IMR-90 (cell line): ENCODE results near the gene CDC73. TPM values are rescaled to one million over a fixed set of nuclear protein-coding genes. Genes with fewer than 3 reads are reported as not detected.

Experiments
- ATAC-seq: fragments of 200-7000 bp; cut with Tn5 transposase; 2 replicates; pipeline ENCODE4 v1.9.1; 2020; ENCODE audit warnings: low read depth, mild to moderate bottlenecking, moderate library complexity
- BruUV-seq: library from RNA; stranded (reverse); fragments of 400-500 nt; replicated peaks from 2 replicates; lab custom pipeline; 2021; lab: Mats Ljungman, UMichigan
- CTCF ChIA-PET: fragments of 300-600 bp; formaldehyde crosslinking; extraction: SDS; loops from one replicate; lab custom pipeline; 2021; ENCODE audit warnings: antibody characterized with exemption; lab: Yijun Ruan, JAX
- POLR2A ChIA-PET: fragments of 300-600 bp; sonication (Branson Sonifier 250); formaldehyde crosslinking; loops from one replicate; lab custom pipeline; 2022; ENCODE audit warnings: antibody characterized with exemption; ENCODE audit not compliant: unreplicated experiment; lab: Charles Lee
- DNase-seq: peaks from one replicate; pipeline ENCODE4 v3.0.0; 2013
- H2AFZ ChIP-seq: replicated peaks from 2 replicates; pipeline ENCODE3; 2013; ENCODE audit warnings: low read length, mild to moderate bottlenecking; ENCODE audit not compliant: poor library complexity
- H2AK5ac ChIP-seq: 2 replicates; pipeline ENCODE4 v1.6.1; 2013; ENCODE audit warnings: low read depth, low read length, inconsistent platforms
- H2AK9ac ChIP-seq: replicated peaks from 2 replicates; pipeline ENCODE3; 2013; ENCODE audit warnings: mild to moderate bottlenecking, low read depth, low read length, moderate library complexity; ENCODE audit not compliant: poor library complexity
- H2BK120ac ChIP-seq: 2 replicates; pipeline ENCODE4 v1.6.1; 2013; ENCODE audit warnings: low read depth, low read length, inconsistent platforms
- H2BK15ac ChIP-seq: 3 replicates; pipeline ENCODE4 v1.6.1; 2013; ENCODE audit warnings: low read depth, low read length, inconsistent platforms
- H2BK20ac ChIP-seq: 2 replicates; pipeline ENCODE4 v1.6.1; 2013; ENCODE audit warnings: low read depth, mild to moderate bottlenecking, inconsistent platforms, low read length, moderate library complexity
- H2BK5ac ChIP-seq: 2 replicates; pipeline ENCODE4 v1.6.1; 2013; ENCODE audit warnings: mild to moderate bottlenecking, low read depth, low read length, inconsistent platforms; ENCODE audit not compliant: poor library complexity, severe bottlenecking
- H3K14ac ChIP-seq: replicated peaks from 2 replicates; pipeline ENCODE4 v1.6.1; 2013; ENCODE audit warnings: low read depth, low read length, inconsistent platforms
- H3K18ac ChIP-seq: 2 replicates; pipeline ENCODE4 v1.6.1; 2013; ENCODE audit warnings: low read depth, low read length, control low read depth
- H3K23ac ChIP-seq: 2 replicates; pipeline ENCODE4 v1.6.1; 2013; ENCODE audit warnings: low read depth, low read length, inconsistent platforms
- H3K27ac ChIP-seq: 2 replicates; pipeline ENCODE4 v1.5.1; 2013; ENCODE audit warnings: mild to moderate bottlenecking, control low read depth, low read length; ENCODE audit not compliant: insufficient read depth
- H3K27me3 ChIP-seq: 2 replicates; pipeline ENCODE4 v1.6.1; 2013; ENCODE audit warnings: low read length; ENCODE audit not compliant: control insufficient read depth, insufficient read depth
- H3K36me3 ChIP-seq: 2 replicates; pipeline ENCODE4 v1.6.1; 2013; ENCODE audit warnings: low read length, mixed read lengths; ENCODE audit not compliant: control insufficient read depth, insufficient read depth
- H3K4ac ChIP-seq: 2 replicates; pipeline ENCODE4 v1.6.1; 2013; ENCODE audit warnings: low read depth, low read length, inconsistent platforms
- H3K4me1 ChIP-seq: 2 replicates; pipeline ENCODE4 v1.6.1; 2013; ENCODE audit warnings: low read length, mixed read lengths; ENCODE audit not compliant: control insufficient read depth, insufficient read depth
- H3K4me2 ChIP-seq: 2 replicates; pipeline ENCODE4 v1.6.1; 2013; ENCODE audit warnings: low read depth, mild to moderate bottlenecking, control low read depth, low read length, moderate library complexity
- H3K4me3 ChIP-seq: 2 replicates; pipeline ENCODE4 v1.5.1; 2013; ENCODE audit warnings: low read depth, mild to moderate bottlenecking, control low read depth, low read length, moderate library complexity; ENCODE audit not compliant: insufficient read depth
- H3K56ac ChIP-seq: 2 replicates; pipeline ENCODE4 v1.6.1; 2013; ENCODE audit warnings: low read length, inconsistent platforms; ENCODE audit not compliant: insufficient read depth; ENCODE audit errors: extremely low read depth
- H3K79me1 ChIP-seq, 2 experiments: 2 replicates each; pipeline ENCODE4 v1.6.1; 2013; ENCODE audit warnings: low read length in 2 of 2, inconsistent platforms in 1 of 2, low read depth in 1 of 2
- H3K9ac ChIP-seq: 2 replicates; pipeline ENCODE4 v1.6.1; 2013; ENCODE audit warnings: low read depth, low read length, control low read depth
- H3K9me1 ChIP-seq: 2 replicates; pipeline ENCODE4 v1.6.1; 2013; ENCODE audit warnings: low read length, inconsistent platforms; ENCODE audit not compliant: insufficient read depth
- H3K9me3 ChIP-seq: 2 replicates; pipeline ENCODE4 v1.6.1; 2013; ENCODE audit warnings: low read length; ENCODE audit not compliant: control insufficient read depth, insufficient read depth
- H4K20me1 ChIP-seq: 2 replicates; pipeline ENCODE4 v1.6.1; 2013; ENCODE audit warnings: low read length, inconsistent platforms; ENCODE audit not compliant: insufficient read depth
- H4K5ac ChIP-seq: 2 replicates; pipeline ENCODE4 v1.6.1; 2013; ENCODE audit warnings: mild to moderate bottlenecking, low read depth, low read length, control low read depth
- H4K8ac ChIP-seq, 2 experiments: 2 replicates each; pipeline ENCODE4 v1.6.1; 2013; ENCODE audit warnings: low read depth in 2 of 2, low read length in 2 of 2, control low read depth in 1 of 2, inconsistent platforms in 1 of 2
- H4K91ac ChIP-seq: 2 replicates; pipeline ENCODE4 v1.6.1; 2013; ENCODE audit warnings: low read depth, low read length, inconsistent platforms; ENCODE audit not compliant: insufficient read depth
- BHLHE40 ChIP-seq: fragments of 150-350 bp; IDR thresholded peaks from 2 replicates; pipeline ENCODE4 v1.6.1; 2016; ENCODE audit warnings: mild to moderate bottlenecking, low read depth, low read length
- CEBPB ChIP-seq: IDR thresholded peaks from 2 replicates; pipeline ENCODE4 v1.6.1; 2012; ENCODE audit warnings: low read depth, low read length, improper control_type of control experiment
- CHD1 ChIP-seq: IDR thresholded peaks from 2 replicates; pipeline ENCODE4 v1.6.1; 2012; ENCODE audit warnings: low read depth, low read length, improper control_type of control experiment
- FOS ChIP-seq: fragments of 150-350 bp; IDR thresholded peaks from 2 replicates; pipeline ENCODE4 v1.6.1; 2016; ENCODE audit warnings: low read depth, low read length
- MAFK ChIP-seq: IDR thresholded peaks from 2 replicates; pipeline ENCODE4 v1.6.1; 2012; ENCODE audit warnings: low read depth, low read length, improper control_type of control experiment
- MAZ ChIP-seq: IDR thresholded peaks from 2 replicates; pipeline ENCODE4 v1.6.1; 2012; ENCODE audit warnings: low read depth, mild to moderate bottlenecking, low read length, improper control_type of control experiment, moderate library complexity, borderline replicate concordance
- MXI1 ChIP-seq: IDR thresholded peaks from 2 replicates; pipeline ENCODE4 v1.6.1; 2012; ENCODE audit warnings: low read depth, mild to moderate bottlenecking, low read length, moderate library complexity, borderline replicate concordance
- NFE2L2 ChIP-seq: fragments of 150-350 bp; IDR thresholded peaks from 2 replicates; pipeline ENCODE4 v1.6.1; 2016; ENCODE audit warnings: low read depth, mild to moderate bottlenecking, low read length
- RAD21 ChIP-seq: IDR thresholded peaks from 2 replicates; pipeline ENCODE4 v1.6.1; 2012; ENCODE audit warnings: low read length, improper control_type of control experiment
- RCOR1 ChIP-seq: IDR thresholded peaks from 2 replicates; pipeline ENCODE4 v1.6.1; 2012; ENCODE audit warnings: mild to moderate bottlenecking, low read length, improper control_type of control experiment; ENCODE audit not compliant: insufficient replicate concordance
- SMC3 ChIP-seq: fragments of 150-350 bp; IDR thresholded peaks from 2 replicates; pipeline ENCODE4 v1.6.1; 2016; ENCODE audit warnings: low read depth, mild to moderate bottlenecking, antibody characterized with exemption, low read length, moderate library complexity
- WGBS, 2 experiments: methylation state at CpG; one replicate each; pipeline versions ENCODE4 v1.1.5 to v1.1.7; 2013; ENCODE audit warnings: missing lambda C conversion rate in 2 of 2; ENCODE audit not compliant: insufficient read length in 1 of 2; ENCODE audit errors: extremely low coverage in 2 of 2; 5-methylcytosine and 5-hydroxymethylcytosine counted together
- dilution Hi-C: fragments of 300-500 bp; cut with HindIII; formaldehyde crosslinking; loops from one replicate; pipeline ENCODE4 v1.14.3; 2018; ENCODE audit warnings: low sequenced_read_pairs; ENCODE audit not compliant: unreplicated experiment
- in situ Hi-C: fragments of 300-500 bp; cut with MboI; formaldehyde crosslinking; loops from 3 replicates; pipeline ENCODE4 v1.14.3; 2019; ENCODE audit warnings: low sequenced_read_pairs, inconsistent platforms, mixed read lengths
- intact Hi-C: fragments of 100-400 bp; cut with micrococcal nuclease; formaldehyde crosslinking; loops from 2 replicates; pipeline ENCODE4 v1.10.0; 2022
- polyA plus RNA-seq, 3 experiments: library from polyadenylated mRNA; depleted of rRNA; stranded (reverse); fragments of >200 nt; gene quantifications; 2 replicates each; pipeline ENCODE4 v1.2.3, GENCODE V29; 2012; ENCODE audit warnings: low replicate concordance in 1 of 3
- total RNA-seq: library from RNA; depleted of rRNA; stranded (reverse); fragments of >200 nt; gene quantifications from 2 replicates; pipeline ENCODE4 v1.2.3, GENCODE V29; 2012
- TF ChIP-seq, protein P1 (sequence below): fragments of 150-350 bp; IDR thresholded peaks from 2 replicates; pipeline ENCODE4 v1.6.1; 2017; ENCODE audit warnings: mild to moderate bottlenecking, antibody characterized with exemption, low read length, low read depth
- TF ChIP-seq, protein P2 (sequence below): conservative IDR thresholded peaks from 2 replicates; pipeline ENCODE4 v1.5.1; 2012; ENCODE audit warnings: mild to moderate bottlenecking, low read depth, low read length, improper control_type of control experiment

The CDC73 gene
- total and polyA plus RNA-seq, 2 of the 4 experiments (the other 2 are of a cell fraction) = 22.1 to 29.6 TPM

DNA sequence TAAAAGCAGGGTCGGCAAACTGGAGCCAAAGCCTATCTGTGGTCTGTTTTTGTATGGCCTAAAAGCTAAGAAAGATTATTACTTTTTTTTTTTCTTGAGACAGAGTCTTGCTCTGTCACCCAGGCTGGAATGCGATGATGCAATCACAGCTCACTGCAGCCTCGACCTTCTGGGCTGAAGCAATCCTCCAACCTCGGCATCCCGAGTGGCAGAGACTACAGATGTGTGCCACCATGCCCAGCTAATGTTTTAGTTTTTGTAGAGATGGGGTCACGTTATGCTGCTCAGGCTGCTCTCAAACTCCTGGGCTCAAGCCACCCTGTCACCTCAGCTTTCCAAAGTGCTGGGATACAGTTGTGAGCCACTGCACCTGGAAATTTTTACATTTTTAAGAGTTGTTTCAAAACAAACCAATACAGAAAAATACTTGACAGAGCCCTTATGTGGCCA, 10.2 kb upstream of the CDC73 start (continued):
- TF ChIP-seq RCOR1 = no peak

DNA sequence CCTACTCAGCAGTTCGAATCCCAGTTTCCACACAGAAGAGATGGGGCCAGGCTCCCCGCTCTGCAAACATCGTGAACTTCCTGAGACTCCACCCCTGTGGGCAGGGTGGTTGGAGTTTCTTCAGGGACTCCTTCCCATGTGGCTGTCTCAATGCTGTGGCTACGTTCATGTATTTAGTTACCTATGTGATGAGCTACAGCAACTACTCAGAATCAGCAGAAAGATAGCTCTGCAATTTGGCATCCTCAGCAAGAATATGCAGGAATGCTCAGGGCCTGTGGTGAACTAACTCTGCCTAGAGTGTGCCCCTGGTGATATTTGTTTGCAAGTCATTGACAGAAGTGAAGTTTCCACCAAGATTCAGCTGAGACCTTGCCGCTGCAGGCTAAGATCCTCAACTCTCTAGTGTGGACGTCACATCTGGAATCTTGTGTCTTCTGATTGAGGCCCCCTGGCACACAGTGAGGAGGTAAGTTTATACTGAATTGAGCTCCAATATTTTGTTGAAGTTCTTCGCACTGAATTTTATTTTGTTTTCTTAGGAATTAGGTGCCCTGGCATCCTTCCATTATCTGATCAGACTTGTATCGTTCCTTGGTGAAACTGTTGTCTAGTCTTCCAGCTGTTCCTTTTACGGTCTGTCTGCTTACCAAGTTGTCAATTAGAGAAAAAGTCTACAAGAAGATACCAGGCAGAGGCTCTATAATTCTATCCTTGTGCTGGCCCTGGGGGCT, 8.4 kb upstream of the CDC73 start:
- H3K27me3 ChIP-seq = no peaks in the 10 kb centered on the region
- peak overlapping the region; percentile 33; the same call in 1 of the 2 replicates for H3K18ac ChIP-seq
- no peak overlapping the region for H4K8ac ChIP-seq
- TF ChIP-seq MXI1 (no peak), MAZ (no peak), RCOR1 (no peak), SMC3 (no peak), CHD1 (no peak), RAD21 (no peak), FOS (no peak), CEBPB (no peak), MAFK (no peak), NFE2L2 (no peak), BHLHE40 (no peak)
- TF ChIP-seq, protein P1, sequence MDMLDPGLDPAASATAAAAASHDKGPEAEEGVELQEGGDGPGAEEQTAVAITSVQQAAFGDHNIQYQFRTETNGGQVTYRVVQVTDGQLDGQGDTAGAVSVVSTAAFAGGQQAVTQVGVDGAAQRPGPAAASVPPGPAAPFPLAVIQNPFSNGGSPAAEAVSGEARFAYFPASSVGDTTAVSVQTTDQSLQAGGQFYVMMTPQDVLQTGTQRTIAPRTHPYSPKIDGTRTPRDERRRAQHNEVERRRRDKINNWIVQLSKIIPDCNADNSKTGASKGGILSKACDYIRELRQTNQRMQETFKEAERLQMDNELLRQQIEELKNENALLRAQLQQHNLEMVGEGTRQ = no peak
- TF ChIP-seq, protein P2, sequence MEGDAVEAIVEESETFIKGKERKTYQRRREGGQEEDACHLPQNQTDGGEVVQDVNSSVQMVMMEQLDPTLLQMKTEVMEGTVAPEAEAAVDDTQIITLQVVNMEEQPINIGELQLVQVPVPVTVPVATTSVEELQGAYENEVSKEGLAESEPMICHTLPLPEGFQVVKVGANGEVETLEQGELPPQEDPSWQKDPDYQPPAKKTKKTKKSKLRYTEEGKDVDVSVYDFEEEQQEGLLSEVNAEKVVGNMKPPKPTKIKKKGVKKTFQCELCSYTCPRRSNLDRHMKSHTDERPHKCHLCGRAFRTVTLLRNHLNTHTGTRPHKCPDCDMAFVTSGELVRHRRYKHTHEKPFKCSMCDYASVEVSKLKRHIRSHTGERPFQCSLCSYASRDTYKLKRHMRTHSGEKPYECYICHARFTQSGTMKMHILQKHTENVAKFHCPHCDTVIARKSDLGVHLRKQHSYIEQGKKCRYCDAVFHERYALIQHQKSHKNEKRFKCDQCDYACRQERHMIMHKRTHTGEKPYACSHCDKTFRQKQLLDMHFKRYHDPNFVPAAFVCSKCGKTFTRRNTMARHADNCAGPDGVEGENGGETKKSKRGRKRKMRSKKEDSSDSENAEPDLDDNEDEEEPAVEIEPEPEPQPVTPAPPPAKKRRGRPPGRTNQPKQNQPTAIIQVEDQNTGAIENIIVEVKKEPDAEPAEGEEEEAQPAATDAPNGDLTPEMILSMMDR = no peak
- no peaks in the 10 kb centered on the region for H4K20me1 ChIP-seq
- H3K9me1 ChIP-seq = peaks cover 12% of the 10 kb centered on the region
- peaks cover 11% of the 10 kb centered on the region for H3K4me1 ChIP-seq
- ATAC-seq (no peak), DNase-seq (no peak)
- H3K4me2 ChIP-seq = no peak overlapping the region
- H2BK120ac ChIP-seq = peak overlapping the region; percentile 42
- H2BK5ac ChIP-seq = peak overlapping the region; percentile 7
- CTCF ChIA-PET = no interaction called here
- H3K9me3 ChIP-seq = no peaks in the 10 kb centered on the region
- peaks cover 0 to 3% of the 10 kb centered on the region in 2 experiments; a peak in 1 of 4 replicates for H3K79me1 ChIP-seq
- 0 out of 2 replicates have a peak overlapping the region, but pooled peaks have one; percentile 5 for H3K56ac ChIP-seq
- H2BK20ac ChIP-seq = peak overlapping the region; percentile 54; the same call in 1 of the 2 replicates
- peak overlapping the region; percentile 15; the same call in 1 of the 2 replicates for H4K5ac ChIP-seq
- peak overlapping the region; percentile 76; the same call in 1 of the 3 replicates for H2BK15ac ChIP-seq
- H4K91ac ChIP-seq = peak overlapping the region; percentile 27
- POLR2A ChIA-PET = no interaction called here
- no peak overlapping the region for H2AK9ac ChIP-seq
- dilution Hi-C loops (no loop called here), in situ Hi-C loops (loop anchor here (10.0 kb wide), 1 partner anchor 639 kb away; no protein-coding TSS in a partner anchor), intact Hi-C loops (no loop called here)
- WGBS, 2 experiments = no CpG with 5 or more reads among the region's 9 CpGs
- no TSS peak for BruUV-seq
- H3K14ac ChIP-seq = no peak overlapping the region
- H3K23ac ChIP-seq = no peak overlapping the region
- peak overlapping the region; percentile 37 for H3K4ac ChIP-seq
- H3K36me3 ChIP-seq = no peaks in the 10 kb centered on the region
- no peak overlapping the region for H3K9ac ChIP-seq
- H3K4me3 ChIP-seq = no peak overlapping the region
- H2AK5ac ChIP-seq = peak overlapping the region; percentile 10; the same call in 1 of the 2 replicates
- no peak overlapping the region; the same call in 1 of the 2 replicates for H3K27ac ChIP-seq
- H2AFZ ChIP-seq = no peak overlapping the region
